ENCODE data around the gene SFT2D1.
A peak's percentile ranks its signal among the peaks of the same experiment; 100 is the strongest.

The SFT2D1 gene

DNA sequence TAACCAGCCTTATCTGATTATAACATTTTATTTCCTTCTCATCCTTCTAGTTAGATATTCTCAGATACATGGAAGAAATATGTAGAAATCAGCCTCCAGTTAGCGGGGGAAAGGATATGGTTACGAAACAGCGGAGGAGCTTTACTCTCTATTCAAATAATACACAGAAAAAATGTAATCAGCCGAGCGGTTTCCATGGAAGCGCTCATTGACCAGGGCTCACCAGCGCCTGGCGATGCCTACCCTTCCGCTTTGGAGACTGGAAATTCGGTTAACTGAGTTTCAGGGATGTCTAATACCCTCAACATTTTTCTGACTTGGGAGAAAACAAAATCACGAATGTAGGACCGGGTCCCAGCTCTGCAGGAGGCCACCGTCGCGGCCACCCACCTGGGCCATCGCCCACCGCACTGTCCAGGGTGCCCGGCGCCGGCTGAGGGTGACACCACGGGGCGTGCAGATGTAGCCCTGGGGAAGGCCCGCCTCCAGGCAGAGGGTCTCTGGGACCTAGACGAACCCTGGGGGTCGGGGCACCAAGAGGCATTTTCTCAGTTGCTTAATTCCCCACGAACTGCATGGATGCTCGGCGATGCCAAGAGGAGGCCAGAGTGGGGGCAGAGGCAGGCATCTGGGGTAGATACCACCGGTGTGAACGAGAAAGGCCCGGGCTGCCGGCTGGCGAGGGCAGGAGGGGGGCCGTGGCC lies 35.8 kb downstream of the SFT2D1 start:
- no peak for DNase-seq

DNA sequence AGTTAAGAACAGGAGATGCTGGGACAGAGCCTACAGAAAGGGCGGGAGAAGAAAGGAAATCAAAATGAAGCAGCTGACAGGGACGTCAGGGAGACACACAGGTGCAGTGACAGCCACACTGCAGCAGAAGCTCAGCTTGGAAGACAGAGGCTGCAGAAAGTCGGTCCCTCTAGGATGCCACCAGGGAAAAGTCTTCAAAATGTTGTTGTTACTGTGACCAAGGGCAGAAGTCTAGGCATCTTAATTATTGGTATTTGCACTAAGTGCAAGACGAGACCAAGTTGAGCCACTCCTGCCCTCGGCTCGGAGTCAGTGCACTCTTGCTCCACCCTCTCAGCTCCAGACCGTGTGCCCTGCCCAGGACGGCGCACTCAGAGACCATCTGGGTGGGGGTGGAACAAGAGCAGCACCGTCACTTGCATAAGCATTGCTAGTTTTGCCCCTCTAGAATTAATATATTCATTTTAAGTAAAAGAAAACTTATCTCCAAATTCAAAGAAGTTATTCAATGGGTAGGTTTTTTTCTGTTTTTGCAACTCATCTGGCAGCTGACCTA lies 36.7 kb downstream of the SFT2D1 start:
- no peak for DNase-seq

DNA sequence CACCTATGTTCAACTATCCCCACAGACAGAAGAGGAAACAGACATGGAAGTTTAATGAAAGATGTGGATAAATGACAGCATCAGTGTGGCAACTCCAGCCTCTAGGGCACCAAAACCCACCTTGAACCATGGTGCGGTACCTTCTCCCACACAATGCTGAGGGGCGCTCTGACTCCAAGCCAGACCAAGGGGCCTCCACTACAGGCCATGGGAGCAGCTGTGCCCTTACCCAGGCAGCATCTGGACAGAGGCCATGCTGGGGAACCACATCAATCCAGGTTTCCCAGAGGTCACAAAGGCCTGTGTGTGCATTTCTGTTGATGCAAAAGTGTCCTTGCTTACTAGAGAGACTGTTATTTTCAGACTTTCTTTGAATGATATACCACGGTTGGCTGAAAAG lies 38.2 kb downstream of the SFT2D1 start:
- DNase-seq, result no peak

DNA sequence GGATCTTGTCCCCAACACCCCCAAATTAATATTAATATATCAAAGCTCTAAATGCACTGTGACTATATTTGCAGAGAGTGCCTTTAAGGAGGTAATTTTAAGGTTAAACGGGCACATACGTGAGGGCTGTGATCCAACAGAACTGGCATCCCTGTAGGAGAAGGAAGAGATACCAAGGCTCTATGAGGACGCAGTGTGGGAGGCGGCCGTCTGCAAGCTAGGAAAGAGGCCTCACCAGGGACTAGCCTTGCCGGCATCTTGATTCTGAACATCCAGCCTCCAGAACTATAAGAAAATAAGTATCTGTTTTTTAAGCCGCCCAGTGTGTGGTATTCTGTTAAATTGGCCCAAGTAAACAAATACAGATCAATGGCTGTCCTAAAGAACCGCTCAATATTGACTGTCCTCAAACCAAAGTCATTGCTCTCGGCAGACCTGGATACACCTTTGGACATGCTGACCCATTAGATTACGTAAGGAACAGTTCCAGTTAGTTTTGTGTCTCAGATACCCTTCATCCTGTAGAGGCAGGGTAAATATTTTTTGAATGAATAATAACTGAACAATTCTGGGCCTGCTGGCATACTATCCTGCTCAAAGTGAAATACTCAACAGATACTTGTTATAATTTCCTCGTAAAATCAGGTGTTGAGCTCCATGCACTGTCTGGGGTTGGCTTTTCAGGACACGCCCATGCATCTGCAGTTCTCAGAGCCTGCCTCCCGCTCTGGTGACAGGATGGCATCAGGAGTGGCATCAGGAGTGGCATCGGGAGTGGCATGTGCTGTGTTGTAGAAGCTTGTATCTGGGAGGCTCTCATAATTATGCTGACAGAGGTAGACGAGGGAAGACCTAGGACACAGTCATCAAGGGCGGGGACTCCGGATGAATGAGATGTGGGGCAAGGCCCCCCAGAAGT lies 40.5 kb downstream of the SFT2D1 start:
- DNase-seq, result no peak

DNA sequence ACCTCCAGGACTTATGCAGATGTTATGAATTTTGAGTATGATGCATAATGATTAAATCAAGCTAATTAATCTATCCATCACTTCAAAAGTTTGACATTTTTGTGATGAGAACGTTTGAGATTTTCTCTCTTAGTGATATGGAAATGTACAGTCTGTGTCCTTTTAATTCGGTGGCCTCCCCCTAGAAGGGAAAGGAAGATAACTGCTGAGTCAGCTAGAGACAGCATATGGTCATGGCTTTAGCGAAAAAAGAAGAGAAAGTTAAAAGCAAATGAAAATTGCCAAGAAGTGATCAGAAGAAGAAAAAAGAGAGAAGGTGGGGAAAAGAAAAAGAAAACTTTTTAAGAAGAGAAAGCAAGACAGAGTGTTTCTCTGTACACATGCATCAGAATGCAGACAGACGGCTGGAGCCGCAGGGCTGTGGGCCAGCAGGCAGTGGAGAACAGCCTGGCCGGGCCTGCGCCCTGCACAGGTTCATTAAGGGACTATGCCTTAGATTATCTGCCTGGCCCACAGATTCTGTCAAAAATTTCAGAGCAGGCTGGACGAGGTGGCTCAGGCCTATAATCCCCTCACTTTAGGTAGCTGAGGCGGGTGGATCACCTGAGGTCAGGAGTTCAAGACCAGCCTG lies 41.9 kb downstream of the SFT2D1 start:
- DNase-seq, result no peak

DNA sequence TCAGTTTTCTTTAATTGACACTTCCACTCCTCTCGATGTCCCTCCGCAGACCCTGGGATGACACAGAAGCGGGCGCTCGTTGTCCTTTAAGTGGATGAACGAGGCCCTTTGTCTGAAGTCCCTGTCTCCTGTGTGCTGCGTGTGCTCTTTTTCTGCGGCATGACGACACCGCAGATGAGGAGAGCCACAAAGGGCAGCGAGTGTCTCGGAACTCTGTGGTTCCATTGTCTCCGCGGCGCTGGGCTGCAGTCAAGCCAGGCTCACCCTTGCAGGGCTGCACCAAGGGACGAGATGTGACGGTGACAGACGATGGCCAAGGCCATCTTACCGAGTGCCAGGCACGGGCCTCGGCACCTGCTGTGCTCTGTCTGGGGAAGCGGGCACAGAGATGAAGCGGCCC lies 44.7 kb downstream of the SFT2D1 start:
- no peak for DNase-seq

DNA sequence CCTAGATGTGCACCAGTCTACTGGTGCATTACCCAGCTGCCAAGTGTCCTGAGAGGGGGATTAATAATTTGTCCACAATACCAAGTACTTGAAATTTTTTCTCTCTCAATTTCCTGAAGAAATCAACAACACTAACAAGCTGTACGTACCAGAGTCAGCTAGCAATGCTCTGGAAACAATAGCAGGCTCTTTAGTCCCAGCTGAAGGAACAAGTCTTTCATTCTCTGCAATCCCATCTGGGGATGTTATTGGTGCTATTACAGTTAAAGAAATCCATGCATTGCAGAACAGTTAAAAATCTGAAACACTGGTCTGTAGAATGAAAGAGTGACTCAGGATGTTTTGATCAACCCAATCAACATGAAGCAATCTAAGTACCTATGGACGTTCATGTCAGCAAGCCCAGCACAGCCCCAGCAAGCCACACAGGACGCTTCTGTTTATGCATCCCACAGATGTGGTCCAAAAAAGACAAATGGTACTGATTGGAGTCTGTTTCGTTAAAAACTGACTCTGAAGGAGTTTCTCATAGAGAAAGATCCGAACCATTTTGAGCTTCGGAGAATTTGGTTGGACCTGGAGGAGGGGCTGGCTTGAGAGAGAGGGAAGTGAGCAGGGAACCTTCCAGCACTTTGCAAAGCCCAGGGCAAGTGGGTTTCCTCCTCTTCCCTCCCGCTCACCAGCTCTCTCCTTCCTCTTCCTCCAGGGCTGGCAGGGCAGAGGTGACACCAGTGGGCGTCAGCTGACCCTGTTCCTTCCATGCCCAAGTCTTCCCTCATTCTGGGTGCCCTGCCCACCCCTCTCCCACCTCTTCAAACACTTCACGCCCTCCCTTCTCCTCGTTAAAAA lies 46.1 kb downstream of the SFT2D1 start:
- no peak for DNase-seq

DNA sequence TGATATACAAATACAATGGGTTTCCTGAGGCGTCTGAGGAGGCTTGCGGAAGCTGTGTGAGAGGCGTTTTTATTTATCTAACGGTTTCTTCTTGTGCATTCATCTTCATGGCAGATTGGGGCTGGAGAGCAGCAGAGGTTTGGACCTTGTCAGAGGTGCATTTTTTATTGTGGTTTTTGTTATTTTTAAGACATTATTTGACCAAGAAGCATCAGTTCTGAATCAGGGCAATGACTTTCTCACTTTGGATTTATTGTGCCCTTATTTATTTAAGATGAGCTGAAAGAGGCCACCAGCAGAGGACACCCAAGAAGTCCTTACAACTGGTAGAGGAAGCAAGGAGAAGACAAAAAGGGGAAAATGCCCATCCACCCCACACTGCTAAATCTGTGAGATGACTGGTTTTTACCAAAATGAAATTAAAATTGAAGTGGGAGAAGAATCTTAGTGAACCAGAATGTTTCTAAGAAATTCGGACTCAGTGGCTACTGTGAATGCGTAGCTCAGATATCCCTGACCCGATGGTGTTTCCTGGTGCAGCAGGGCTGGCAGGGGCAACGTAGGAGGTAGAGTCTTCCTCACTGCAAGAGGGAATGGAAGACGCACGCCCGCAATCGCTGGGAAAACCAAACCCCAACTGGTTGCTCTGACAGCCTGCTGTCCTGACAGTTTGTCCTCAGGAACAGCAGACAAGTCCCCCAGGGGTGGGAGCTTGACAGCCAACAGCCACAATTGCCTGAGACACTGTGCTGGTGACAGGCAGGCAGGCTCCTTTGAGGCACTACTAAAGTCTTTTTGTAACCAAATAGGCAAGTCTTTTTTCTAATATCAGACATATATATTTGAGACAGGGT lies 48.4 kb downstream of the SFT2D1 start:
- DNase-seq, result no peak

DNA sequence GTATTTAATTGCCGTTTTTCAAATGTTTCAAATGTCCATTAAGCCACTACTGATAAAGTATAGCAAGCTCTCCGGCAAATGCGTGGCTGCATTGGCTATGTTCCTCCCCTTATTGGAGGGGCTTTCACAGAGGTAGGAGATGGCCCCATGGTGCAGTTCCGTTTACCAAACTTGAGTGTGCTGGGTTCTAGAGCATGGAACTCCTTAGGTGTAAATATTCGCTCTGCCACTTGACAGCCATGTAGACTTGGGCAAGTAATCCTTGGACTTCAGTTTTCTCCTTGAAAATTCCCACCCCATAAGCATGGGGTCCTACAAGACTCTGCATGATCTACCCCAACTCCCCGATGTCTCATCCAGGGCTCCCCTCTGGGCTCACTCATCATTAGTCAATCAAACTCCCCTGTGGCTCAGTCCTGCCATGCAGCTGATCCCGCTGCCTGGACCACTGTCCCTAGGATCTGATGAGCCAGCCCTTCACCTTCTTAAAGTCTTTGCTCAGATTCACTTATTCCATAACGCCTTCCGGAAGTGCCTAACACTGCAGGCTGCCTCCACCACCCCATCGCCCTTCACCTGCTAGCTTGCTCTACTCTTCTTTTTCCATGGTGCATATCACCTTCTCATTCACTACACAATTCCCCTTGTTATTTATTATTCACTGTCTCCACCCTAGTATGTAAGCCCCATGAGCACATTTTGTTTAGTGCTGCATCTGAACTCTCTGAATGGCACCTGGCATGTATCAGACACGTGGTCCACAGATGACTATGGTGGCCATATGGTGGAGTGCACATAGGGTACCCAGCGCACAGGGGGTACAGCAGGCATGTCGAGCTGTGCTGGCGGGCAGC lies 52.9 kb downstream of the SFT2D1 start:
- no peak for DNase-seq

DNA sequence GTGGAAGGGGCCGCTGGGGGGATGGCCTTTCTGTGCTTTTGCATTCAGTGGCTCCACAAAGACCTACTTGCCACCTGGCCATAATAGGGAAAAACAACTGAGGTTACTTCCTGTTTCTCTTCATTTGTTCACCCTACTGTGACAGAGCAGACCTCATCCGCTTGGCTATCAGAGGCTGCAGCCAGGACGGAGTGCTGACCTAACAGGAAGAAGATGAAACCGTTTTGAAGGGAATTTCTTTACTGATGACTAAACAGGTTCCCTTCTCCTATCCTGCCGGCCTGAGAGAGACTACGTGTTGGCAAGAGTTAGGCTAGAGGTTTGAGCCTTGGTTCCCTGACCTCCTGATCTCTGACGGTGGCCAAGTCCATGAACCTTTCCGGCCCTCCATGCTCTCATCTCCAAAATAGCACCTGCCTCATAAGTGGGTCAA lies 55.5 kb downstream of the SFT2D1 start:
- DNase-seq, result no peak

DNA sequence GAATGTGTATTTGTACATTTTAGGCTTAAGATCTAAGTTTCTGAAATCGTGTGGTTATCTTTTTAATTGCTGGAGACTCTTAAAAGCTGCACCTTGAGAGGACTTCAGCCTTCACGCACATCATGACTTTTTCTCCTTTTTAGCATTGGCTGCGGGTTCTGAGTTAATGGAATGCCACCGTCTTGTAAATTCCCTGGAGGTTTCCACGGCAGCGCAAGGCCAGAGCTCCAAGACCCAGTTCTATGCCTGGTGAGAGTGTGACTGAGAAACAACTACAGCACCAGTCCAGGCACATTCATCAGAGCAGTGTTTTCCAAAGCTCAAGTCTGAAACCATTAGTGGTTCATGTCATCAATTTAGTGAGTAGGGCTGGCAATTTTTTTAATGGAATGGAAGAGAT lies 57.1 kb downstream of the SFT2D1 start:
- no peak for DNase-seq

DNA sequence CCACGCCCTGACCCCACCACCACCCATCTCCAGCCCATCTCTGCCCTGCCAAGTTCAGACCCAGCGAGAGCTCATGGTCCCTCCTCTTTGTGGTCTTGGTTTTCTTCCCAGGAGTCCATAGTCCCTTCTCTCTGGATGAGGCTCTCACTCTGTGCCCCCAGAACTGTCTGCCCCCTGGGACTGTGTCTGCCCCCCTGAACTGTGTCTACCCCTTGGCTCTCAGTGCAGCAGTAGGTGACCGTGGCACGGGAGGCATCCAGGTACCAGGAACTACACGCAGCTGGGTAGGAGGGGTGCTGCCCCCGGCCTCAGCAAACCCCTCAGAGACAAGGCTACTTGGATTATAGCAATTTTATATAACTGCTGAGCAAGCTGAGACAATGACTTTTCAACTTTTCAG lies 57.7 kb downstream of the SFT2D1 start:
- DNase-seq, result no peak

DNA sequence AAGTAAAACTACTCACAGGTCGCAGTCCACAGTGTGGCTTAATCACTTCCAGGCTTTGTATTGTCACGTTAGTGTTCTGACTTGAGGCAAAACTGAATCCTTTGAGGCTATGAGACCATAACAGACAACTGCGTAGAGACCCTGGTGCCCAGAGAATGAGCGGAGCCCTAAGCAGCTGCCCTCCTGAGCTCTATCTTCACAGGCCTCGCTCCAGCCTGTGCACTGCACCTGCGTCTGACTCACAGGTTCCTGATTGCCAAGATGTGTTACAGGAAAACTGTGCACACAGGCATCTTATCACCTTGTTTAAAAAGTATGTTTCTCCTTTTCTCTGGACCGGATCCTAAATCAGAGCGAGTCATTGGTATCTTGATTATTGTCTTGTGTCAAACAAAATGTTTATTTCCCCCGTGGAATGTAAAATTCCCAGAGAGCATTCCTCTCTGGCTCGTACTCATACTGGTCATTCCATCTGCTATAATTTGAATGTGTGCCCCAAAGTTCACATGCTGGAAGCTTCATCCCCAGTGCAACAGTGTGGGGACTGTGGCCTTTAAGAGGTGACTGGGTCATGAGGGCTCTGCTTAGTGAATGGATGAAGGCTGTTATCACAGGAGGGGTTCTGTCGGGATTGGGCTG lies 59.8 kb downstream of the SFT2D1 start:
- DNase-seq, result no peak

DNA sequence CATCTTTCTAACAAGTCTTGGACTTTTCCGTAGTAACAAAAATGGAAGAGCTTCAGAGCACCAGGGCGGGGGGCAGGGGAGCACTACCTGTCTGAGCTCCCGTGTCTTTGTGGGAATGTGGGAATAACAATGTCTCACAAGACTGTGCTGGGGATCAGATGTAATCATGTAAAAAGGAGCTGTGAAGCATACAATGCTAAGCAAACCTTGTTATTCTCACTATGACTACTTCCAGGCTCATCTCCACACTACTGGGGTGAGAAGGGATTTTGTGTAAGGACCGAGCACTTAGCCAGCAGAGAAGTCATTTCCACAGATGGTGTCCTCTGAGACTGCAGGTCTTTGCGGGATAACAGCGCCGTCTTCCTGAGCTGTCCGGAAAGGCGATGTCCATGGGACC lies 61.2 kb downstream of the SFT2D1 start:
- no peak for DNase-seq

DNA sequence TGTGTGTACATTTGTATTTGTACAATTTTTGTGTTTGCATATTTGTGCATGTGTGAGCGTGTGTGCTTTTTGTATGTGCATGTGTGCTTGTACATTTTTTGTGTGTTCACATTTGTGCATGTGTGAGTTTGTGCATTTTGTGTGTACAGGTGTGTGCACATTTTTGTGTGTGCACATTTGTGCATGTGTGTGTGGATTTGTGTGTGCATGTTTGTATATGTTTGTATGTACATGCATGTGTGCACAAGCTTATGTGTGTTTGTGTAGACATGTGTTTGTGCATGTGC lies 63.0 kb downstream of the SFT2D1 start:
- DNase-seq, result no peak

DNA sequence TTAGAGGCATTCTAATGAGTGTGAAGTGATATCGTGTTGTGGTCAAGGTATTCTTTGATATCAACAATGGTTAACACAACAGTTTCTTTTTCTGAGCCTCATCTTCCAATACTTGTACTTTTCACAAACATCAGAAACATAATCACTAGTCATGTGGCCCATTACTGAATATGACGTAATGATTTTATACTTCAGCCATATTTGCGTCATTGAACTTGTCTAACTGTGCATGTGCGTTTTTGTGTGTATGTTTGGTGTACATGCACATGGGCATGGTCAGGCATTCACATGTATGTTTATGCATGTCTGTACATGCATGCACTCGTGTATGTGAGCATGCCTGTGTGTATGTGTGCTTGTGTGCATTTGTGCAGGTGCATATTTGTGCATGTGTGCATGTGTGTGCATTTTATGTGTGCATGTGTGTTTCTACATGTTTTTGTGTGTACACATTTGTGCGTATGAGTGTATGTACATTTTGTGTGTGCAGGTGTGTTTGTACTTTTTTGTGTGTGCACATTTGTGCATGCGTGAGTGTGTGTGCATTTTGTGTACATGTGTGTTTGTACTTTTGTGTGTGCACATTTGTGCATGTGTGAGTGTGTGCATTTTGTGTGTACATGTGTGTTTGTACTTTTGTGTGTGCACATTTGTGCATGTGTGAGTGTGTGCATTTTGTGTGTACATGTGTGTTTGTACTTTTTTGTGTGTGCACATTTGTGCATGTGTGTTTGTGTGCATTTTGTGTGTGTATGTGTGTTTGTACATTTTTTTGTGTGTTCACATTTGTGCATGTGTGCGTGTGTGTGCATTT lies 63.6 kb downstream of the SFT2D1 start:
- no peak for DNase-seq

DNA sequence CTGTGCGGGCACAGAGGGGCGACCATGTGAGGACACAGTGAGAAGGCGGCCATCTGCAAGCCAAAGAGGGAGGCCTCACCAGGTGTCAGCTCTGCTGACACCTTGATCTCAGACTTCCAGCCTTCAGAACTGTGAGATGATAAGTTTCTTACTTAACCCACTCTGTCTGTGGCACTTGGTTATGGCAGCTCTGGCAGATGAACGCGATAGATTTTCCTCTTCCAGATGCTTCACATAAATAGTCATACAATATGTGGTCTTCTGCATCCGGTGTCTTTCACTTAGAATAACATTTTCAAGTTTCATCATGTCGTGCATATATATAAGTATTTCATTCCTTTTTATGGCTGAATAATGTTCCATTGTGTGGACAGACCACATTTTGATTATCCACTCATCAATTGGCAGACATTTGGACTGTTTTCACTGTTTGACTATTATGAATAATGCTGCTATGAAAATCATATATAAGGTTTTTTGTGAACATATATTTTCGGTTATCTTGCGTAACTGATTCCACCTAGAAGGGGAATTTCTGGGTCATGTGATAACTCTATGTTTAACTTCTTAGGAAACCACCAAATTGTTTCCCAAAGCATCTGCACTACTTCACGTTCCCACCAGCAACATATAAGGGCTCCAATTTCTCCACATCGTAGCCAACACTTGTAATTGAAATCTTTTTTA lies 64.3 kb downstream of the SFT2D1 start:
- no peak for DNase-seq

DNA sequence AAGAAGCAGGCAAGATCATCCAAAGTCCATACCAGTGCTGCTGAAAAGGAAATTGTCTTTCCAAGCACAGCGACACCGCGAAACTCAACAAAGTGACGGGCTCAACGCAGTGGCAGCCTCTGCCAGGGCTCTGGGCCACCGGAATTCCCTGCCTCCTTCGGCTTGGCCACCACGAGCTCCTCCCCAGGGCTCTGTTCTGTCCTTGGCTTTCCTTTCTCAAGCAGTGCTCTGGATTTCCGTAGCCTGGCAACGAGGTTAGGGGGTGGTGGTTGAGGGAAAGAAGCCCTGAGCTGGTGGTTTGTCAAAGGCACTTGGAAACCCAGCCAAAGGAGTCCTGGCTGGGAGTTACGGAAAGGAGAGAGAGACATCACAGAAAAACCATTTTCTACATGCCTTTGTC lies 65.3 kb downstream of the SFT2D1 start:
- DNase-seq, result no peak

DNA sequence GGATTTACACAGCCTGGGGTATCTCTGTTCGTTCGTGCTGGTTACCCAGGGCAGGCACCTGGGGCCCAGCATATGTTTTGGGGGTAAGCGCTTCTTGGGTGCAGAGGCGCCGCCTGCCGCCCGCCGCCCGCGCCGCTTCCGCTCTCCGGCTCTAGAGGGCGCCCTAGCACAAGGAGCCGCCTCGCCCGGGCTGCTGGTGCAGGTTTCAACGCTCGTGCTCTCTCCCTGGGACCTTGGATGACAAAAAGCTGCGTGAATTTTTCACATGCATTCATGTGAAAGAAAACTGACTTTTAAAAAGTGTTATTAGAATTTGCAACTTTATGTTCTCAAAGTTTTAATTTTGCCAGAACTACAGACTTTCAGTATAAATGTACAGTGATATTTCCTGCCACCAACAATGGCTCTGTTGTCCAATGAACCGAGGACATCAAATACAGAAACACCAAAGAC lies 66.6 kb downstream of the SFT2D1 start:
- DNase-seq, result peak; percentile 59 to 80 (median 72)

Measured in activated naive CD4-positive, alpha-beta T cell (primary cell).